HG03103 (cell line): ENCODE results near the gene NEMP1.
"Not testable (repeated sequence)": the region's sequence is repeated elsewhere in the genome, so short reads cannot be mapped to it uniquely, and the experiment has no call there.

Source experiments
- ATAC-seq: cut with Tn5 transposase; IDR thresholded peaks from one replicate; pipeline ENCODE4 v1.9.1; 2021; ENCODE audit warnings: low read depth; ENCODE audit not compliant: unreplicated experiment

NEMP1 gene

DNA sequence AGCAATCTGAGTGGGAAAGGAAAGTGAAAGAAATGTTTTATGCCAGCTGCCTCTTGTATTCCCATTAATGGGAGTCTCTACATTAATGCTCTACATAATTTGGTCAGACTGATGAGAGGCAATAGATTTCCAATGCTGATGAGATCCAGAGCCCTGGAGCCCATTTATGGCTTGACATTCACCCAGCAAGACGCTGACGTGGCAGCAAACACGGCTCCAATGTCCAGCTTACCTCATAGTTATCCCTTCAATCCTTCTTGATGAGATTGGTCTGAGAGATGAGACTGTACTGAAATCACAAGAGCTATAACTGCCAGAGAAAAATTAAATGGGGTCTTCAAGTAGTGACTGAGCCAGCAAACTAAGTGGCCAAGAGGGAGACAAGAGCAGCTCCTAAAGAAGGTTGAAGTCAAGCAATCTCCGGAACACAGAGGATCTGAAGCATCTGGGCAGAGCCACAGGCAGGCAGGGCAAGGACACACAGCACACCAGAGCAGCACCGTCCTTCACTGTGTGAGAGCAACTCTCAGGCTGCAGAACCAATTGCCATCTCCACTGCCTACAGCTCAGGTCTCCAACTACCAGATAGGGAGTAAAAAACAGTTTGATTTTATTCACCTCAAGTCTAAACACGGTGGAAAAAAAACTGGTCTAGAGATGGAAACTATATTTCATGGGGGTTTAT lies 21.4 kb downstream of the NEMP1 start:
- ATAC-seq: no peak

GRCh38 chr12:57055824-57056223 lies 22.8 kb downstream of the NEMP1 start:
- no peak for ATAC-seq

DNA sequence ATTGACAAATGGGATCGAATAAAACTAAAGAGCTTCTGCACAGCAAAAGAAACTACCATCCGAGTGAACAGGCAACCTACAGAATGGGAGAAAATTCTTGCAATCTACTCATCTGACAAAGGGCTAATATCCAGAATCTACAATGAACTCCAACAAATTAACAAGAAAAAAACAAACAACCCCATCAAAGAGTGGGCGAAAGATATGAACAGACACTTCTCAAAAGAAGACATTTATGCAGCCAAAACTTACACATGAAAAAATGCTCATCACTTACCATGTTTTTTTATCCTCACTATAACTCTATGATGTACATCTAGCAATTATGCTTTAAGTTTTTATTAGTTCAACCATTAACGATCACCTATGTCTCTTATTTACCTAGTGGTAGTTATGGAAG lies 24.7 kb downstream of the NEMP1 start:
- ATAC-seq: not testable (repeated sequence)

DNA sequence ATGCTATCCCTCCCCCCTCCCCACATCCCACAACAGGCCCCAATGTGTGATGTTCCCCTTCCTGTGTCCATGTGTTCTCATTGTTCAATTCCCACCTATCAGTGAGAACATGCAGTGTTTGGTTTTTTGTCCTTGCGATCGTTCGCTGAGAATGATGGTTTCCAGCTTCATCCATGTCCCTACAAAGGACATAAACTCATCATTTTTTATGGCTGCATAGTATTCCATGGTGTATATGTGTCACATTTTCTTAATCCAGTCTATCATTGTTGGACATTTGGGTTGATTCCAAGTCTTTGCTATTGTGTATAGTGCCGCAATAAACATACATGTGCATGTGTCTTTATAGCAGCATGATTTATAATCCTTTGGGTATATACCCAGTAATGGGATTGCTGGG lies 25.4 kb downstream of the NEMP1 start:
- not testable (repeated sequence) for ATAC-seq

DNA sequence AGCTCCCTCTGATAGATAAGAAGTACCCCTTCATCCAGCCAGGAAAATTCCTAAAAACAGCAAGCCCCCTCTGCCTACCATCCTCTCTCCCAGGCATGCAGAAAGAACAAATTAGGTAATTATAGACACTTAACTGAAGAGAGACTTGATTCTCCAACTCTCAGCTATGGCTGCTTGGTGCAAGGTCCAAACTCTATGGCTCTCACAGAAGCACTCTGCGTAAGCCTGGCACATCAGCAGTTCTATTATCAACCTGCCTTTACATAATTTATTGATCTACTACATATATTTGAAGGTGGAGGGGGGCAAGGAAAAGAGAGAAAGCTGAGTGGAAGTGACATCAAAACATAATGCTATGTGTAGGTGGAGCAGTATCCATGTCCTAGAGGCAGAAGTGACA lies 27.6 kb downstream of the NEMP1 start:
- ATAC-seq: no peak

- ATAC-seq: no peak
Observed at GRCh38 chr12:57049890-57050289, 28.7 kb downstream of the NEMP1 start, which contains the start of gene MYO1A. Gene MYO1A (minus strand): TSS chr12:57050129. CDS start chr12:57048323, 1,806 bp downstream.

DNA sequence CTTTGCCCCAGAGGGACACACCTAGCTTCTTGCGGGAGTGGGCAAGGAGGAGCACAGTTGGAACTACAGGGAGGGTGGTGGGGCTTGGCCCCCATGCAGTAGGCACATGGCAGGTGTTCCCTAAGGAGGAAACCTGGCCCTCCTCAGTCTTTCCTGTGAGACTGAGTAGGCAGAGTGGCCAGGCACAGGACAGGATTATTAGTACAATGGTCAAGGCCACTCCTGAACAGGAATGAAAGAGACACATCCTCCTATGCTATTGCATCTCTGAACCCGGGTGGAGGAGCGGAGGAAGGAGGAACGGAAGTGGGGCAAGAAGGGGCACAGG lies 29.5 kb downstream of the NEMP1 start:
- no peak for ATAC-seq

GRCh38 chr12:57048423-57049118 lies 30.0 kb downstream of the NEMP1 start:
- no peak for ATAC-seq

DNA sequence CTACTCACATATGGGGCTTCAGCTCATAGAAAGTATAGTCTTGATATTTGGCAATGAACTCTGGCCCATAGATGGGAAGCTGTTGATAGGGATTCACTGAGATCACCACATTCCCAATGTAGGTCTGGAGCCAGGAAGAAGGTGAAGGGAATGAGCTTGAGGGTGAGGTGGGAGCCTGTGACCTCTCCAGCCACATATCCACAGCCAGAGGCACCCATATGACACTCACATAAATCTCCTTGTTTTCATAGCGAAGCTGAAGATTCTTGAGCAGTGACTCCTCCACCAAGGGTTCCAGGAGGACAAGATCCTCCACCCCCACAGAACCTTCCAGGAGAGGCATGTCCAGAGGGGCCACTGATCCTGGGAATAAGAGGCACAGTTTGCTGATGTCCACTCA lies 30.6 kb downstream of the NEMP1 start:
- ATAC-seq: no peak

GRCh38 chr12:57046947-57047890 lies 31.4 kb downstream of the NEMP1 start:
- ATAC-seq: no peak

DNA sequence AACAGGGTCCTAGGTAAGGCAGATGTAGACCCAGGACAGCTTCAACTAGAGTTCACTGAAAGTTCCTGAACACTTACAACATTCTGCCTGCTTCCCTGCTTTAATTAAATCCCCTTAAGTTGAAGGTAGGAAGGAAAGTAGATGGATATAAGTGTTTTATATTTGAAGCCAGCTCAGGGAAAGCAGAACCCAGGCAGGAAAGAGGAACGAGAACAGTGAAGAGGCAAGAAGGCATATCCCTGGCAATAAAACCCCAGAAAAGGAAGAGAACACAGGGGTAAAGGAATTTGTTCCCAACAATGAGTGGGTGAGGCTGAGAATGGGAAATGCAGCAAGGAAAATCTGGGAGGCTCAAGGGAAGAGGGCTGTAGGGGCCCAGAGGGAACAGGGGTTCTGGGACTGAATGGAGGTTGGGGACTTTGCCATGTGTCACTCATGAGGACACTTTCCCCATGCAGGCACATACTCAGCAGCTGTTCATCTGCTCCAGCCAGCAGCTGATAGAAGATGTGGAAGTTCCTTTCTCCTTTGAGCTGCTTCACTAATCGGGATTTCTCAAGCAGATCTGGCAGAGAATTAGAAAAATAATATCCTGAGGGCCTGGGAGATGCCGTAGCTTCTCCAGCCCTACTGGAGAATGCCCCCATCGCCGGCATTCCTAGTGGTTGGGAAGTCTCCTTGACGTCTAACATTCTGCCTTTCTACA lies 32.4 kb downstream of the NEMP1 start:
- ATAC-seq: no peak

DNA sequence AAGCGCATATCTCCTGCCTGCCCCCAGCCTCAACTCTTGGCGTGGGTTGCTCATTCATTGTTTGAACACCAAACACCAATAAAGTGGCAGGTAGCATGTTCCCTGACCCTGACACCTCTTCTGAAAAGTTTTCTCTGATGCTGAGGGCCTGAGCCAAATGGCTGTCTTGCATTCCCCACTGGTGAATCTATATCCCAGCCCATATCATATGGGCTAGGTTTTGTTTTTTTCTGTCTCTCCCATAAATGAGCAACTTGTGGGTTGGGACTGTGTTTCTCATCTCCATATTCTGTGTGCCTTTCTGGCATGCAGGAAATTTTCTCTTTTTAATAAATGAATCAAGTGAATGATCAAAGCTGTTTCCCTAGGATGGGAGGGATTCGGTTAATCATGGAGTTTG lies 33.7 kb downstream of the NEMP1 start:
- no peak for ATAC-seq

GRCh38 chr12:57044468-57044867 lies 34.1 kb downstream of the NEMP1 start:
- no peak for ATAC-seq

DNA sequence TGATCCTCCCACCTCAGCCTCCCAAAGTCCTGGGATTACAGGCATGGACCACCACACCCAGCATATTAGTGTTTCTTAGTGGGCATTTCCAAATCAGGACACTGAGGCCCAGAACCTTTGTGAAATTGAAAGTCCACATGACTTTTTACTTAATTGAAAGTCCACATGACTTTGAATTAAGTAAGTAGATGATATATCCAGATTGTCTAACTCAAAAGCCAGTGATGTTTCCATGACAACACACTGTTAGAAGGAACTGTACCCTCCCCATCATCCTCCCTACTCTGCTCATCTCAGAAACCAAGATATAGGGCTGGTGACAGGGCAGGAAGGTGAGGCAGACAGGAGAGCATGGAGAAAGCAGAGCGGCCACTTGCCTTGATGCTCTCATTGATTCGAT lies 35.9 kb downstream of the NEMP1 start:
- ATAC-seq: no peak

DNA sequence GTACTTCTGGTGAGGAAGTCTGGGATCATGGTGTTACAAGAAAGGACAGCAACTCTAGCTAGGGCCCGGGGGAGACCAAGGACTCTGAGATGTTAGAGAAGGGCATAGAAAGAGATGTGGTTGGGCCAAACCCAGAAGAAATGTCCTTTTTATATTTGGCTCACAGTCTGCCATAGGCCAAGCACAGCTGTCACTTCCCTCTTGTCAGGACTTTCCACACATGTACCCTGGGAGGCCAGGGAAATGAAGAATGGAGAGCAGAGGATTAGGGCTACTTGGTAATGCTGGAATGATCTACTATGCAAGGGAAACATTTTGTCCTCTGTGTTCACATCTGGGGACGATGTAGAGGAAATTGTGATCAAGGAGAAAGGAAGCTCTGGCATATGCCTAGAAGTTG lies 37.8 kb downstream of the NEMP1 start:
- no peak for ATAC-seq

- no peak for ATAC-seq
Observed at GRCh38 chr12:57040211-57040610, 38.4 kb downstream of the NEMP1 start.

GRCh38 chr12:57039016-57039798 lies 39.4 kb downstream of the NEMP1 start:
- no peak for ATAC-seq

DNA sequence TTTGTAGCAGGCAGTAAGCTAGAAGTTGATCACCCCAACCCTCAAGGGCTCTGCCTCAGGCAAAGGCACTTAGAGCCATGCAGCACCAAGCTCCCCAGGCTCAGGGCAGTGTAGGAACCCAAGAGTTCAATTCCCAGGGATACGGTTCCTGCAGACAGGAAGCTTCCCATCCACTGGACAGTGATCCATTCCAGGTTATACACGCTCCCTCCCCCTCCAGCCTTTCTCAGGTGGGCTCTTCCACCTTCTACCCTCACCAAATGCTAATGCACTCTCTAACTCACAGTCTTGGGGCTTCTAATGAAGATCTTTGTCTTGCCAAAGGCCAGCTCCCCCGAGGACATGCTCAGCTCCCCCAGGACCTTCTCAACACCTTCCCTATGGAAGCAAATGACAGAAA lies 41.3 kb downstream of the NEMP1 start:
- no peak for ATAC-seq

GRCh38 chr12:57033431-57033830 lies 45.2 kb downstream of the NEMP1 start:
- no peak for ATAC-seq

DNA sequence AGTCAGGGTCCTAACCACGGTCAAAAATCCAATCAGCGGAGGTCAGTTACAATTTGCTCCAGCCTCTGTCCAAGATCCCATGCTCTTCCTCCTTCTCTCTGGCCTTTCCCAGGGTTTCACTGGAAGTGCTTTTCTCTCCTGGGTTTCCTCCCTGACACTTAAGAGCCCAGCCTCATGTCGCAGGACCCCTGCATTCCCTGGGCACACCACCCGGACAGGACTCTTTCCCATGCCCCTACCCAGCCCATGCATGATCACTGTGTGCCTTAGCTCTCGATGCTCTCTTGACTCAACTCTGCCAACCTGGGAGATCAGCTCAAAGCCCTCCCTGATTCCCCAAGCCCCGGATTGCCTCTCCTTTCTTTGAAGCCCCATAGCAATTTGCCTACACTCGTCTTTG lies 46.8 kb downstream of the NEMP1 start:
- no peak for ATAC-seq
